ENCODE measurements around the gene LENEP. TPM values are rescaled to one million over a fixed set of nuclear protein-coding genes. Genes with fewer than 3 reads are reported as not detected.

The LENEP gene
- total RNA-seq, 1 donor from 2014 or later = not detected

DNA sequence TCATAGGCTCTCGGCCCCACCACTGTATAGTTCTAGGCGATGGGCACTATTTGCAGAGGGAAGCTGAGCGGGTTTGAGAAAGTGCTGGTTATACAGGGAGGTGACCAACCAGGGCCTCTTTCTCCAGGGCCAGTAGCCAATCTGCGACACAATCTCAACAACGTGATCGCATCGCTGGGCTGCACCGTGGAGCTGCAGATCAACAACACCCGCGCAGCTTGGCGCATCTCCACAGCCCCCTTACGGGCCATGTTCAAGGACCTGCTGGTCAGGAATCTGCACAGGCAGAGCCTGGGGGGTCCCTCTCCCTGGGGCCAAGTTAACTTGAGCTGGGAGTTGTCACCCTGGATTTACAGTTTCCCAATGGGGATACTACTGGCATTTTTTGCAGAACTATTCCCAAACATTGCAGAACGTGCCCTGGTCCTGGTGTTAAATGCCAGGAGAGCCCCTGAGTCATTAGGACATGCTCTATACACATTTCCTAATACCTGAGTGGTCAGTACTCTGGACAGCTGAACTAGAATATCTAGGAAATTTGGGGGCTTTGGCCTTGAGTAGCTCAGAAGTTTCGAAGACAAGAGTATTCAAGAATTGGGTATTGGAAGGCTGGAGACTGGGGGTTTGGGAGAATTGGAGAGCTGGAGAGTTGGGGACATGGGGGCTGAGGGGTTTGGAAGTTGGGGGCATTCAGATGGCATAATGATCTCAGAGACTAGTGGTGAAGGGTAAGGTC lies 47.1 kb downstream of the LENEP start:
- intact Hi-C loops (cut with DNase I) = no loop called here
- H3K27ac ChIP-seq = no peak overlapping the region

DNA sequence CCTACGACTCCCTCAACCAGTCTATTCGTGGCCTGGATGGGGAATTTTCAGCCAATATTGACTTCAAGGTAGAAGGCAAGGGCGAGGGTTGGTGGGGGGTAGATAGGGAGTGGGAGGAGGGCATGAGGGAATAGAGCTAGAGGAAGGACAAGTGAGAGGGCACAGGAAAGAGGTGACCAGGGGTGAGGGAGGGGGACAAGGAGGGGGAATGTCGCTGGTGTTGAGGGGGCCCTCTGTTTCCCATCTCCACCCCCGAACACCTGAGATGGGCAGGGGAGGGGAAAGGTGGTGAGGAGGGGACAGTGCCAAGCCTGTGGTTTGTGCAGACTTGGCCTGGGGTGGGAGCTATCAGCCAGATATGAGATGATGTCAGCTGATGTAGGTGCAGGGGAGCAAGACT lies 49.4 kb downstream of the LENEP start:
- intact Hi-C loops (cut with DNase I) = no loop called here
- Histone ChIP-seq H3K36me3 (no peaks in the 10 kb centered on the region), H3K4me3 (no peak overlapping the region), H3K27me3 (no peaks in the 10 kb centered on the region), H3K27ac (no peak overlapping the region), H3K4me1 (peaks cover 21% of the 10 kb centered on the region), H3K9me3 (no peaks in the 10 kb centered on the region)
- no peak for TF ChIP-seq POLR2A (IDR thresholded peaks at IDR 0.05)
- no peak for DNase-seq (ENCODE audit: extremely low spot score in 2 of 2)

More for the DNA sequence above, 47.1 kb downstream of the LENEP start:
- H3K4me1 ChIP-seq = peaks cover 30% of the 10 kb centered on the region
- H3K27me3 ChIP-seq = no peaks in the 10 kb centered on the region
- TF ChIP-seq POLR2AphosphoS5 (IDR thresholded peaks at IDR 0.05; ENCODE audit: insufficient read depth in 1 of 2, low read depth in 1 of 2) (no peak), POLR2A (IDR thresholded peaks at IDR 0.05) (no peak)
- TF ChIP-seq, protein P1, sequence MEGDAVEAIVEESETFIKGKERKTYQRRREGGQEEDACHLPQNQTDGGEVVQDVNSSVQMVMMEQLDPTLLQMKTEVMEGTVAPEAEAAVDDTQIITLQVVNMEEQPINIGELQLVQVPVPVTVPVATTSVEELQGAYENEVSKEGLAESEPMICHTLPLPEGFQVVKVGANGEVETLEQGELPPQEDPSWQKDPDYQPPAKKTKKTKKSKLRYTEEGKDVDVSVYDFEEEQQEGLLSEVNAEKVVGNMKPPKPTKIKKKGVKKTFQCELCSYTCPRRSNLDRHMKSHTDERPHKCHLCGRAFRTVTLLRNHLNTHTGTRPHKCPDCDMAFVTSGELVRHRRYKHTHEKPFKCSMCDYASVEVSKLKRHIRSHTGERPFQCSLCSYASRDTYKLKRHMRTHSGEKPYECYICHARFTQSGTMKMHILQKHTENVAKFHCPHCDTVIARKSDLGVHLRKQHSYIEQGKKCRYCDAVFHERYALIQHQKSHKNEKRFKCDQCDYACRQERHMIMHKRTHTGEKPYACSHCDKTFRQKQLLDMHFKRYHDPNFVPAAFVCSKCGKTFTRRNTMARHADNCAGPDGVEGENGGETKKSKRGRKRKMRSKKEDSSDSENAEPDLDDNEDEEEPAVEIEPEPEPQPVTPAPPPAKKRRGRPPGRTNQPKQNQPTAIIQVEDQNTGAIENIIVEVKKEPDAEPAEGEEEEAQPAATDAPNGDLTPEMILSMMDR (IDR thresholded peaks at IDR 0.05) = no peak
- H3K4me3 ChIP-seq = no peak overlapping the region
- DNase-seq (ENCODE audit: extremely low spot score in 2 of 2) = no peak
- H3K9me3 ChIP-seq = no peaks in the 10 kb centered on the region
- no peaks in the 10 kb centered on the region for H3K36me3 ChIP-seq

DNA sequence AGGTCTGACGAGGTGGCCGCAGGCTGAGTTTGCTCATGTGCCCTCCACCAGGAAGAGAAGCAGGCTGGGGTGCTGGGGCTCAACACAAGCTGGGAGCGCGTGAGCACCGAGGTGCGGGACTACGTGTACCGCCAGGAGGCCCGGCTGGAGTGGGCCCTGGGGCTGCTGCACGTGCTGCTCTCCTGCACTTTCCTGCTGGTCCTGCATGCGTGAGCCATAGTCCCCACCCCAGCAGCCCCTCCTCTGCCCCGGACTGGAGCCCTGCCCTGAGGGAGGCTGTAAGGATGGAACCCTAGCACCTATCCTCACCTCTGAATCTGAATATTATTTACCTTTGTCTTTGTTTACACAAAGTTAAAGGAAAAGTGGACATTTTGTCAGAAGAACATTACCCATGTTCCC lies 49.9 kb downstream of the LENEP start:
- Histone ChIP-seq H3K9me3 (no peaks in the 10 kb centered on the region), H3K4me3 (no peak overlapping the region), H3K27ac (no peak overlapping the region), H3K27me3 (no peaks in the 10 kb centered on the region), H3K36me3 (no peaks in the 10 kb centered on the region), H3K4me1 (peaks cover 21% of the 10 kb centered on the region)
- no peak for DNase-seq (ENCODE audit: extremely low spot score in 2 of 2)
- TF ChIP-seq, protein P1 (IDR thresholded peaks at IDR 0.05) = no peak
- TF ChIP-seq POLR2AphosphoS5 (IDR thresholded peaks at IDR 0.05; ENCODE audit: insufficient read depth in 1 of 2, low read depth in 1 of 2) (no peak), POLR2A (IDR thresholded peaks at IDR 0.05) (no peak)
- intact Hi-C loops (cut with DNase I) = no loop called here

DNA sequence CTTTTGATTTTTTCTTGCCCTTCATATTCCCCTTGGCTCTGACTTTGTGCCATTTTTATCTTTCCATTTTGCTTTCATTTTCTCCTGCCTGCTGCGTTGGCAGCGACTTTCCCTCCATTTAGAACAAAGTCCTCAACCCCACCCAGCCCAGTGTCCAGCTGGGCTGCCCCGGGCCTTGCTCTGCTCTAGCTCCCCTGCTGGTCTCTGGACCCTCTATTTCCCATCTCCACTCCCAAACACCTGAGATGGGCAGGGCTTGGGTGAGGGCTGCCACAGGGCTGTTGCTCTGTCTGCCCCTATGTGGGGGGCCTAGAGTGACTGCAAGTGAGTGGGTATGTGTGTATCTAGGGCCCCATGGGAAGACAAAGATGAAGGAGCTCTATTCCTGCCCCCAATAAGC lies 50.4 kb downstream of the LENEP start:
- H3K27ac ChIP-seq = no peak overlapping the region
- H3K4me3 ChIP-seq = no peak overlapping the region
- intact Hi-C loops (cut with DNase I) = no loop called here
- no peaks in the 10 kb centered on the region for H3K27me3 ChIP-seq
- H3K9me3 ChIP-seq = no peaks in the 10 kb centered on the region
- H3K4me1 ChIP-seq = peaks cover 22% of the 10 kb centered on the region
- DNase-seq (ENCODE audit: extremely low spot score in 2 of 2) = no peak
- H3K36me3 ChIP-seq = no peaks in the 10 kb centered on the region
- TF ChIP-seq POLR2AphosphoS5 (IDR thresholded peaks at IDR 0.05; ENCODE audit: insufficient read depth in 1 of 2, low read depth in 1 of 2) = no peak
- TF ChIP-seq, protein P1 (IDR thresholded peaks at IDR 0.05) = no peak
- TF ChIP-seq POLR2A (IDR thresholded peaks at IDR 0.05) = no peak

Small RNA genes within 50 kb of the gene (microRNA-seq; reads per million reads assigned to microRNA genes)
- not detected for gene MIR4258 (ENCODE audit: borderline number of aligned reads, borderline replicate concordance)

Small RNA genes within 50 kb of the gene (small RNA-seq; reads per million reads assigned to genes)
- gene MIR4258 (not detected), gene RF00017 (not detected)

Other genes with a start within 250 kb of the LENEP start
- gene KCNN3, start 123.3 kb upstream of the LENEP start, total RNA-seq = 7.4 TPM
- 20.6 TPM for gene PMVK, start 56.9 kb upstream of the LENEP start, total RNA-seq
- gene PBXIP1, start 37.5 kb upstream of the LENEP start, total RNA-seq = 56.5 TPM
- gene PYGO2, start 31.8 kb upstream of the LENEP start, total RNA-seq = 19.2 TPM
- 110 TPM for gene SHC1, start 22.8 kb upstream of the LENEP start, total RNA-seq
- gene CKS1B, start 18.9 kb upstream of the LENEP start, total RNA-seq = 30.4 TPM
- gene FLAD1, start 10.2 kb upstream of the LENEP start, total RNA-seq = 20.6 TPM
- 77.6 TPM for gene ZBTB7B, start 9.2 kb downstream of the LENEP start, total RNA-seq
- gene DCST2, start 40.2 kb downstream of the LENEP start, total RNA-seq = 7.9 TPM
- not detected for gene DCST1, start 40.2 kb downstream of the LENEP start, total RNA-seq
- gene ADAM15, start 57.7 kb downstream of the LENEP start, total RNA-seq = 193 TPM
- 13.8 TPM for gene EFNA4, start 70.2 kb downstream of the LENEP start, total RNA-seq
- 22.3 TPM for gene EFNA3, start 85.3 kb downstream of the LENEP start, total RNA-seq
- gene EFNA1, start 134.3 kb downstream of the LENEP start, total RNA-seq = 57.9 TPM
- 11.8 TPM for gene SLC50A1, start 142.3 kb downstream of the LENEP start, total RNA-seq
- 114 TPM for gene DPM3, start 146.9 kb downstream of the LENEP start, total RNA-seq
- gene KRTCAP2, start 179.7 kb downstream of the LENEP start, total RNA-seq = 117 TPM
- 2.7 TPM for gene TRIM46, start 180.3 kb downstream of the LENEP start, total RNA-seq
- gene THBS3, start 214.3 kb downstream of the LENEP start, total RNA-seq = 27.3 TPM
- gene MTX1, start 215.1 kb downstream of the LENEP start, total RNA-seq = 29.5 TPM

Data from vagina (tissue), 2 donors.